SK-N-SH (cell line): ENCODE results near the gene FUCA1. TPM values are rescaled to one million over a fixed set of nuclear protein-coding genes. Genes with fewer than 3 reads are reported as not detected.

ENCODE experiments used
- CTCF ChIA-PET: fragments of 300-600, 350-600 bp; formaldehyde crosslinking; extraction: SDS; loops from one replicate; lab custom pipeline; 2021; lab: Yijun Ruan, JAX
- POLR2A ChIA-PET: fragments of 350-600 bp; sonication (Branson Sonifier 250); formaldehyde crosslinking; extraction: SDS; loops from one replicate; lab custom pipeline; 2020; ENCODE audit warnings: antibody characterized with exemption, inconsistent platforms; lab: Yijun Ruan, JAX
- DNase-seq: peaks from one replicate; pipeline ENCODE4 v3.0.0; 2012
- H2AFZ ChIP-seq: fragments of 200-600 bp; sonication (generic); 2 replicates; pipeline ENCODE4 v1.8.1; 2016; ENCODE audit warnings: antibody characterized with exemption, mild to moderate bottlenecking, low read depth
- H3F3A ChIP-seq: fragments of 200-600 bp; sonication (generic); replicated peaks from 2 replicates; pipeline ENCODE3; 2016; ENCODE audit warnings: antibody characterized with exemption, mild to moderate bottlenecking; ENCODE audit not compliant: insufficient read depth
- H3K27ac ChIP-seq, 2 experiments: fragments of 200-500 bp in 1 of 2; fragments of 200-600 bp in 1 of 2; sonication (Bioruptor generic) in 1 of 2; sonication (generic), shearing (Covaris generic) in 1 of 2; 2 replicates each; pipeline versions ENCODE4 v1.5.1 to v1.6.1; 2014 to 2016; ENCODE audit warnings: low read depth in 2 of 2, inconsistent platforms in 1 of 2, low read length in 1 of 2, mild to moderate bottlenecking in 1 of 2, mixed read lengths in 1 of 2
- H3K27me3 ChIP-seq: fragments of 200-600 bp; sonication (generic), shearing (Covaris generic); 2 replicates; pipeline ENCODE4 v1.6.1; 2016; ENCODE audit warnings: mixed run types; ENCODE audit not compliant: insufficient read depth
- H3K36me3 ChIP-seq, 2 experiments: fragments of 200-500 bp in 1 of 2; fragments of 200-600 bp in 1 of 2; sonication (Bioruptor generic) in 1 of 2; sonication (generic) in 1 of 2; replicated peaks in 1 of 2; 2 replicates each; pipeline versions ENCODE3 to v1.5.1; 2014 to 2016; ENCODE audit warnings: low read length in 1 of 2, mild to moderate bottlenecking in 1 of 2; ENCODE audit not compliant: insufficient read depth in 2 of 2, control insufficient read depth in 1 of 2
- H3K4me1 ChIP-seq, 2 experiments: fragments of 200-500 bp in 1 of 2; fragments of 200-600 bp in 1 of 2; sonication (Bioruptor generic) in 1 of 2; sonication (generic), shearing (Covaris generic) in 1 of 2; 2 replicates each; pipeline versions ENCODE4 v1.5.1 to v1.6.1; 2014 to 2016; ENCODE audit warnings: low read depth in 1 of 2, low read length in 1 of 2, mixed run types in 1 of 2; ENCODE audit not compliant: insufficient read depth in 2 of 2, control insufficient read depth in 1 of 2
- H3K4me2 ChIP-seq: fragments of 200-600 bp; sonication (generic), shearing (Covaris generic); 2 replicates; pipeline ENCODE4 v1.6.1; 2017; ENCODE audit warnings: mixed run types
- H3K4me3 ChIP-seq, 2 experiments: fragments of 200-500 bp in 1 of 2; fragments of 200-600 bp in 1 of 2; sonication (Bioruptor generic) in 1 of 2; sonication (generic), shearing (Covaris generic) in 1 of 2; 2 replicates each; pipeline versions ENCODE4 v1.5.1 to v1.8.1; 2014 to 2016; ENCODE audit warnings: low read depth in 2 of 2, inconsistent platforms in 1 of 2, low read length in 1 of 2, mild to moderate bottlenecking in 1 of 2, mixed read lengths in 1 of 2, moderate library complexity in 1 of 2
- H3K79me2 ChIP-seq: fragments of 200-600 bp; sonication (generic); 2 replicates; pipeline ENCODE4 v1.8.1; 2017; ENCODE audit warnings: mild to moderate bottlenecking; ENCODE audit not compliant: insufficient read depth
- H3K9ac ChIP-seq: fragments of 200-600 bp; sonication (generic); 2 replicates; pipeline ENCODE4 v1.6.1; 2017; ENCODE audit warnings: mixed run types
- H3K9me2 ChIP-seq: fragments of 200-600 bp; sonication (generic); 2 replicates; pipeline ENCODE4 v1.6.1; 2017; ENCODE audit warnings: mixed run types
- H3K9me3 ChIP-seq: fragments of 200-600 bp; sonication (generic); 2 replicates; pipeline ENCODE4 v1.6.1; 2017; ENCODE audit warnings: mixed run types, mild to moderate bottlenecking, moderate library complexity
- H4K20me1 ChIP-seq: fragments of 200-600 bp; sonication (generic); 2 replicates; pipeline ENCODE4 v1.6.1; 2017; ENCODE audit warnings: mild to moderate bottlenecking, mixed run types; ENCODE audit not compliant: insufficient read depth
- CHD2 ChIP-seq: fragments of 150-350 bp; IDR thresholded peaks from 2 replicates; pipeline ENCODE4 v1.6.1; 2018; ENCODE audit warnings: low read length; ENCODE audit not compliant: partially characterized antibody
- CTCF ChIP-seq: fragments of 200-600 bp; sonication (generic); IDR thresholded peaks from 2 replicates; pipeline ENCODE4 v1.6.1; 2017; ENCODE audit warnings: antibody characterized with exemption, mild to moderate bottlenecking, moderate library complexity
- EZH2phosphoT487 ChIP-seq: fragments of 200-600 bp; sonication (generic); IDR thresholded peaks from 2 replicates; pipeline ENCODE4 v1.6.1; 2017; ENCODE audit warnings: low read depth, mixed run types, mild to moderate bottlenecking, antibody characterized with exemption, moderate library complexity, borderline replicate concordance
- FOXJ3 ChIP-seq: sonication (generic); formaldehyde crosslinking; IDR thresholded peaks from 2 replicates; pipeline ENCODE4 v1.5.1; 2020; ENCODE audit warnings: mild to moderate bottlenecking, missing genetic modification reagents
- FOXM1 ChIP-seq: IDR thresholded peaks from 2 replicates; pipeline ENCODE4 v1.4.0; 2012; ENCODE audit warnings: low read depth, mild to moderate bottlenecking
- GABPA ChIP-seq: IDR thresholded peaks from 2 replicates; pipeline ENCODE4 v1.4.0; 2012; ENCODE audit warnings: low read depth, mild to moderate bottlenecking
- GATA2 ChIP-seq: sonication (generic); formaldehyde crosslinking; IDR thresholded peaks from 2 replicates; pipeline ENCODE4 v1.5.0; 2020; ENCODE audit warnings: mild to moderate bottlenecking, missing genetic modification reagents
- IRF3 ChIP-seq: fragments of 150-350 bp; IDR thresholded peaks from 2 replicates; pipeline ENCODE4 v1.6.1; 2016; ENCODE audit warnings: mild to moderate bottlenecking, low read depth, low read length
- JUND ChIP-seq: IDR thresholded peaks from 2 replicates; pipeline ENCODE4 v1.4.0; 2012
- MEF2A ChIP-seq: IDR thresholded peaks from 2 replicates; pipeline ENCODE4 v1.4.0; 2012; ENCODE audit warnings: low read depth, borderline replicate concordance
- MXI1 ChIP-seq: IDR thresholded peaks from 2 replicates; pipeline ENCODE4 v1.6.1; 2012; ENCODE audit warnings: mild to moderate bottlenecking, low read depth, low read length, improper control_type of control experiment
- POLR2AphosphoS5 ChIP-seq: IDR thresholded peaks from 2 replicates; pipeline ENCODE4 v1.6.1; 2012; ENCODE audit warnings: low read depth, low read length
- RAD21 ChIP-seq: IDR thresholded peaks from 2 replicates; pipeline ENCODE4 v1.6.1; 2012; ENCODE audit warnings: mild to moderate bottlenecking, low read length
- RCOR1 ChIP-seq: fragments of 150-350 bp; IDR thresholded peaks from 2 replicates; pipeline ENCODE4 v1.6.1; 2017; ENCODE audit warnings: antibody characterized with exemption, low read length
- TAF1 ChIP-seq: IDR thresholded peaks from 2 replicates; pipeline ENCODE4 v1.6.1; 2012; ENCODE audit warnings: low read depth, mild to moderate bottlenecking, low read length, moderate library complexity, borderline replicate concordance
- TCF12 ChIP-seq: IDR thresholded peaks from 2 replicates; pipeline ENCODE4 v1.4.0; 2012
- USF1 ChIP-seq: IDR thresholded peaks from 2 replicates; pipeline ENCODE4 v1.4.0; 2012; ENCODE audit warnings: low read depth, borderline replicate concordance
- USF2 ChIP-seq: fragments of 150-350 bp; IDR thresholded peaks from 2 replicates; pipeline ENCODE4 v1.6.1; 2017; ENCODE audit warnings: antibody characterized with exemption, low read length, low read depth, borderline replicate concordance
- YY1 ChIP-seq: IDR thresholded peaks from 2 replicates; pipeline ENCODE4 v1.4.0; 2012; ENCODE audit warnings: low read depth, mild to moderate bottlenecking
- WGBS: methylation state at CpG from one replicate; pipeline ENCODE4 v1.1.6; 2017; ENCODE audit warnings: low lambda C conversion rate; 5-methylcytosine and 5-hydroxymethylcytosine counted together
- polyA plus RNA-seq, 3 experiments: library from polyadenylated mRNA; depleted of rRNA; stranded (reverse); fragments of >200 nt; gene quantifications; 2 replicates each; pipeline ENCODE4 v1.2.3, GENCODE V29; 2012

Gene FUCA1
- polyA plus RNA-seq, 1 of the 3 experiments (the other 2 are of a cell fraction), result 31.9 TPM

GRCh38 chr1:23910553-23911246 lies 42.6 kb upstream of the FUCA1 start:
- no peak overlapping the region for H3K27ac ChIP-seq
- no peak overlapping the region for H3K9ac ChIP-seq
- H3K9me2 ChIP-seq, result no peaks in the 10 kb centered on the region
- H3K79me2 ChIP-seq, result no peaks in the 10 kb centered on the region
- no peak overlapping the region for H2AFZ ChIP-seq
- WGBS, result 78% methylated on average over 11 of the region's 11 CpGs
- peaks cover 0 to 4% of the 10 kb centered on the region in 2 experiments; a peak in 1 of 4 replicates for H3K4me1 ChIP-seq
- H3K27me3 ChIP-seq, result 0 out of 2 replicates have a peak, but pooled peaks cover 2% of the 10 kb centered on the region
- no peak overlapping the region for H3K4me3 ChIP-seq
- no peak for DNase-seq
- CTCF ChIA-PET, result interaction anchor here (0.8 to 3.0 kb wide), 3 partner anchors 9 to 139 kb away, joined by 3 to 15 read pairs (median 7); no protein-coding TSS in a partner anchor
- H3F3A ChIP-seq, result no peaks in the 10 kb centered on the region
- TF ChIP-seq MEF2A (no peak), RAD21 (no peak)
- TF ChIP-seq, all 33 proteins: peak for 0
- Histone ChIP-seq H3K4me2 (no peak overlapping the region), H4K20me1 (no peaks in the 10 kb centered on the region), H3K9me3 (no peaks in the 10 kb centered on the region), H3K36me3 (no peaks in the 10 kb centered on the region)
- POLR2A ChIA-PET, result no interaction called here

- no peak overlapping the region for H3K27ac ChIP-seq
- no peaks in the 10 kb centered on the region for H3K9me3 ChIP-seq
- TF ChIP-seq RAD21, result no peak
- no peak for TF ChIP-seq MXI1
- no peak for TF ChIP-seq YY1
- no peak for TF ChIP-seq CTCF
- no peak for TF ChIP-seq POLR2AphosphoS5
- TF ChIP-seq RCOR1, result no peak
- no peak for TF ChIP-seq USF1
- no peak for TF ChIP-seq IRF3
- no peak for TF ChIP-seq FOXJ3
- no peak for TF ChIP-seq EZH2phosphoT487
- TF ChIP-seq JUND, result no peak
- no peak for TF ChIP-seq FOXM1
- no peak for TF ChIP-seq GABPA
- TF ChIP-seq CHD2, result no peak
- TF ChIP-seq GATA2 (CRISPR knock-in tag), result no peak
- no peak for TF ChIP-seq TAF1
- TF ChIP-seq TCF12, result no peak
- no peak for TF ChIP-seq USF2
- POLR2A ChIA-PET, result no interaction called here
- H3K4me3 ChIP-seq, result no peak overlapping the region
- H4K20me1 ChIP-seq, result no peaks in the 10 kb centered on the region
- DNase-seq, result no peak
- H2AFZ ChIP-seq, result no peak overlapping the region
- CTCF ChIA-PET, result interaction anchor here (0.8 to 3.0 kb wide), 3 partner anchors 9 to 138 kb away, joined by 3 to 15 read pairs (median 7); no protein-coding TSS in a partner anchor
- H3K79me2 ChIP-seq, result no peaks in the 10 kb centered on the region
- H3K9me2 ChIP-seq, result no peaks in the 10 kb centered on the region
- no peak overlapping the region for H3K4me2 ChIP-seq
- peaks cover 0 to 9% of the 10 kb centered on the region in 2 experiments; a peak in 1 of 4 replicates for H3K4me1 ChIP-seq
- WGBS, result 75% methylated on average over 8 of the region's 8 CpGs
- 0 out of 2 replicates have a peak, but pooled peaks cover 4% of the 10 kb centered on the region for H3K27me3 ChIP-seq
- no peaks in the 10 kb centered on the region for H3F3A ChIP-seq
- no peak overlapping the region for H3K9ac ChIP-seq
- H3K36me3 ChIP-seq, result no peaks in the 10 kb centered on the region
These were observed 42.1 kb upstream of the FUCA1 start for GRCh38 chr1:23910144-23910543.
